Tibial nerve (tissue), 3 donors: Measurements from ENCODE around the gene TGFB2.

Source experiments
- CTCF ChIP-seq, 5 experiments: fragments of 200-600 bp in 3 of 5; fragments of 450-650 bp in 2 of 5; sonication (generic) in 3 of 5; IDR thresholded peaks; one replicate each; pipeline ENCODE4 v1.5.1; 2016 to 2019; ENCODE audit warnings: antibody characterized with exemption in 5 of 5, mild to moderate bottlenecking in 3 of 5, moderate library complexity in 2 of 5
- POLR2A ChIP-seq, 2 donors: fragments of 450-650 bp; IDR thresholded peaks; one replicate each; pipeline ENCODE4 v1.6.1; 2017; ENCODE audit warnings: antibody characterized with exemption in 2 of 2, mild to moderate bottlenecking in 2 of 2, moderate library complexity in 2 of 2

GRCh38 chr1:218466341-218467010 lies 121.3 kb downstream of the TGFB2 start:
- TF ChIP-seq CTCF (IDR thresholded peaks at IDR 0.05) (no peak), POLR2A (IDR thresholded peaks at IDR 0.05) (no peak)
